ENCODE results near the gene SCYGR3. TPM values are rescaled to one million over a fixed set of nuclear protein-coding genes. Genes with fewer than 3 reads are reported as not detected.

The SCYGR3 gene
- total and polyA plus RNA-seq, 2 of the 8 experiments (the other 6 are each of a cell fraction or from before 2014, with no cell fraction given) = not detected

- H4K5ac ChIP-seq (ENCODE audit: insufficient read length, low read depth, low read length) = no peak overlapping the region
- no peak for TF ChIP-seq RNF2 (IDR thresholded peaks at IDR 0.05; ENCODE audit: borderline replicate concordance, low read depth, low read length, missing control alignments, poor library complexity, severe bottlenecking)
- no peak for TF ChIP-seq ATF3 (IDR thresholded peaks at IDR 0.05; ENCODE audit: insufficient read depth, low read depth, low read length)
- no peak for TF ChIP-seq MAFK (IDR thresholded peaks at IDR 0.05; ENCODE audit: low read depth, low read length)
- TF ChIP-seq JUND (IDR thresholded peaks at IDR 0.05; ENCODE audit: low read length) = no peak
- TF ChIP-seq BRCA1 (IDR thresholded peaks at IDR 0.05; ENCODE audit: low read depth, low read length) = no peak
- no peak for TF ChIP-seq SIRT6 (IDR thresholded peaks at IDR 0.05; ENCODE audit: low read length)
- no peak for TF ChIP-seq EGR1 (IDR thresholded peaks at IDR 0.05; ENCODE audit: borderline replicate concordance, low read depth, low read length)
- no peak for TF ChIP-seq GABPA (IDR thresholded peaks at IDR 0.05; ENCODE audit: borderline replicate concordance, insufficient read depth, low read length)
- TF ChIP-seq E2F6 (IDR thresholded peaks at IDR 0.05) = no peak
- no peak for TF ChIP-seq CHD1 (IDR thresholded peaks at IDR 0.05; ENCODE audit: low read depth, low read length)
- no peak for TF ChIP-seq KDM1A (IDR thresholded peaks at IDR 0.05; ENCODE audit: borderline replicate concordance, low read length)
- TF ChIP-seq SIX5 (IDR thresholded peaks at IDR 0.05; ENCODE audit: low read depth, low read length) = no peak
- TF ChIP-seq TAF7 (optimal IDR thresholded peaks at IDR 0.05; ENCODE audit: borderline replicate concordance, low read depth, low read length) = no peak
- TF ChIP-seq CREB1 (IDR thresholded peaks at IDR 0.05) = no peak
- no peak for TF ChIP-seq BCL11A (IDR thresholded peaks at IDR 0.05; ENCODE audit: low read depth in 2 of 2, low read length in 2 of 2)
These were observed 38.5 kb downstream of the SCYGR3 start for GRCh38 chr2:227576110-227576509.

More at GRCh38 chr2:227576110-227576509, 38.5 kb downstream of the SCYGR3 start:
- Histone ChIP-seq H4K91ac (replicated peaks; ENCODE audit: insufficient read length, low read length) (no peak overlapping the region), H4K20me1 (replicated peaks in 1 of 2; ENCODE audit: control insufficient read depth in 1 of 2, insufficient read depth in 2 of 2, low read length in 2 of 2) (no peaks in the 10 kb centered on the region), H3K4me2 (ENCODE audit: insufficient read depth in 1 of 2, low read depth in 2 of 2, low read length in 2 of 2) (no peak overlapping the region), H2BK12ac (ENCODE audit: low read depth, low read length) (no peak overlapping the region), H3K56ac (replicated peaks; ENCODE audit: insufficient read length, low read depth, low read length) (no peak overlapping the region), H3K36me3 (ENCODE audit: control insufficient read depth in 2 of 4, insufficient read depth in 4 of 4, low read length in 3 of 4) (no peaks in the 10 kb centered on the region), H2BK120ac (replicated peaks; ENCODE audit: low read depth, low read length) (no peak overlapping the region), H3K27me3 (replicated peaks in 1 of 4; ENCODE audit: control insufficient read depth in 3 of 4, extremely low read depth in 1 of 4, insufficient read depth in 3 of 4, low read length in 3 of 4) (no peaks in the 10 kb centered on the region), H3K23ac (ENCODE audit: insufficient read length) (no peak overlapping the region), H3K23me2 (ENCODE audit: low read depth, low read length) (no peaks in the 10 kb centered on the region), H3K18ac (ENCODE audit: extremely low read depth, low read length) (no peak overlapping the region), H2AFZ (ENCODE audit: low read length) (no peak overlapping the region), H2BK15ac (ENCODE audit: low read length) (no peak overlapping the region), H4K8ac (ENCODE audit: extremely low read depth, insufficient read depth, low read length) (no peak overlapping the region), H3K9me3 (ENCODE audit: insufficient read depth in 2 of 2, low read depth in 1 of 2, low read length in 1 of 2) (no peaks in the 10 kb centered on the region), H3K4me3 (ENCODE audit: extremely low read depth in 1 of 4, insufficient read depth in 2 of 4, low read depth in 3 of 4, low read length in 4 of 4) (no peak overlapping the region), H3K4me1 (replicated peaks in 1 of 4; ENCODE audit: control insufficient read depth in 3 of 4, insufficient read depth in 4 of 4, low read length in 3 of 4) (0 out of 7 replicates have a peak, but pooled peaks cover 0 to 3% (median 0%) of the 10 kb centered on the region in 4 experiments), H2BK20ac (ENCODE audit: low read length) (no peak overlapping the region), H2BK5ac (ENCODE audit: low read depth, low read length) (no peak overlapping the region), H2AK5ac (ENCODE audit: low read depth, low read length) (no peak overlapping the region), H3K14ac (ENCODE audit: insufficient read length) (no peak overlapping the region), H3K4ac (replicated peaks; ENCODE audit: insufficient read length, low read depth, low read length) (no peak overlapping the region), H3K27ac (ENCODE audit: low read depth, low read length) (no peak overlapping the region), H3K79me1 (ENCODE audit: low read depth, low read length) (no peaks in the 10 kb centered on the region), H3K79me2 (ENCODE audit: control insufficient read depth in 1 of 2, insufficient read depth in 2 of 2, low read length in 2 of 2) (no peaks in the 10 kb centered on the region), H3K9ac (replicated peaks in 1 of 4; ENCODE audit: extremely low read depth in 1 of 4, low read depth in 3 of 4, low read length in 3 of 4) (no peak overlapping the region)
- CTCF ChIA-PET (ENCODE audit: partially characterized antibody) = no interaction called here
- no peak for DNase-seq (ENCODE audit: low read depth in 1 of 2, low spot score in 2 of 2)
- FAIRE-seq = no peak
- POLR2A ChIA-PET (ENCODE audit: partially characterized antibody) = no interaction called here
